Neural cell (in vitro differentiated cells): Measurements from ENCODE around the gene SLC25A19. TPM values are rescaled to one million over a fixed set of nuclear protein-coding genes. Genes with fewer than 3 reads are reported as not detected.
"Not testable (repeated sequence)": the region's sequence is repeated elsewhere in the genome, so short reads cannot be mapped to it uniquely, and the experiment has no call there.

Experiments used
- H2AFZ ChIP-seq: fragments of 200-600, 300-800 bp; sonication (generic), shearing (Covaris generic); 2 replicates; pipeline ENCODE4 v1.6.0; 2014; ENCODE audit warnings: low read depth, mild to moderate bottlenecking, antibody characterized with exemption, low read length, moderate library complexity
- H3F3A ChIP-seq: fragments of 200-600 bp; shearing (Covaris generic); 2 replicates; pipeline ENCODE4 v1.6.1; 2016; ENCODE audit warnings: mild to moderate bottlenecking, moderate library complexity, mixed read lengths, antibody characterized with exemption, low read length; ENCODE audit not compliant: insufficient read depth, poor library complexity, severe bottlenecking
- H3K27ac ChIP-seq: fragments of 200-600, 300-800 bp; sonication (generic), shearing (Covaris generic); 2 replicates; pipeline ENCODE4 v1.5.1; 2014; ENCODE audit warnings: mild to moderate bottlenecking, low read length, moderate library complexity
- H3K27me3 ChIP-seq: fragments of 300-800, 200-600 bp; sonication (generic), shearing (Covaris generic); 2 replicates; pipeline ENCODE4 v1.6.0; 2014; ENCODE audit warnings: mild to moderate bottlenecking, low read depth, low read length, moderate library complexity; ENCODE audit not compliant: insufficient read depth
- H3K36me3 ChIP-seq: fragments of 300-800, 200-600 bp; sonication (generic), shearing (Covaris generic); 2 replicates; pipeline ENCODE4 v1.5.1; 2014; ENCODE audit warnings: mild to moderate bottlenecking, antibody characterized with exemption, low read length, moderate library complexity; ENCODE audit not compliant: insufficient read depth
- H3K4me2 ChIP-seq: fragments of 300-800, 200-600 bp; sonication (generic), shearing (Covaris generic); 2 replicates; pipeline ENCODE4 v1.6.0; 2014; ENCODE audit warnings: mild to moderate bottlenecking, low read length
- H3K4me3 ChIP-seq: fragments of 300-800, 200-600 bp; sonication (generic), shearing (Covaris generic); 2 replicates; pipeline ENCODE4 v1.5.1; 2014; ENCODE audit warnings: mild to moderate bottlenecking, low read length, moderate library complexity
- H3K79me2 ChIP-seq: fragments of 200-600 bp; shearing (Covaris generic); replicated peaks from 2 replicates; pipeline ENCODE4 v1.6.0; 2014; ENCODE audit warnings: mild to moderate bottlenecking, low read length, moderate library complexity; ENCODE audit not compliant: insufficient read depth
- H3K9ac ChIP-seq: fragments of 300-800, 200-600 bp; sonication (generic), shearing (Covaris generic); 2 replicates; pipeline ENCODE4 v1.6.1; 2016; ENCODE audit warnings: mild to moderate bottlenecking, low read length, mixed read lengths
- H3K9me2 ChIP-seq: fragments of 200-600 bp; shearing (Covaris generic); 2 replicates; pipeline ENCODE4 v1.6.1; 2016; ENCODE audit warnings: mild to moderate bottlenecking, low read length, mixed read lengths; ENCODE audit not compliant: insufficient read depth
- H3K9me3 ChIP-seq: fragments of 200-600, 300-800 bp; sonication (generic), shearing (Covaris generic); 2 replicates; pipeline ENCODE4 v1.6.1; 2016; ENCODE audit warnings: mild to moderate bottlenecking, mixed run types, low read length, moderate library complexity, mixed read lengths
- H4K20me1 ChIP-seq: fragments of 200-600 bp; shearing (Covaris generic); 2 replicates; pipeline ENCODE4 v1.6.1; 2016; ENCODE audit warnings: mild to moderate bottlenecking, mixed run types; ENCODE audit not compliant: insufficient read depth
- EP300 ChIP-seq: fragments of 450-650 bp; conservative IDR thresholded peaks from 2 replicates; pipeline ENCODE4 v1.6.1; 2014; ENCODE audit warnings: antibody characterized with exemption, mild to moderate bottlenecking, moderate library complexity; ENCODE audit not compliant: poor library complexity, severe bottlenecking
- EZH2 ChIP-seq: fragments of 200-600, 300-800 bp; shearing (Covaris generic), sonication (generic); IDR thresholded peaks from 2 replicates; pipeline ENCODE4 v1.6.1; 2014; ENCODE audit warnings: antibody characterized with exemption, low read length, borderline replicate concordance, mild to moderate bottlenecking; ENCODE audit not compliant: insufficient read depth, poor library complexity, severe bottlenecking
- MXI1 ChIP-seq: fragments of 450-650 bp; conservative IDR thresholded peaks from 2 replicates; pipeline ENCODE4 v1.6.1; 2014; ENCODE audit warnings: antibody characterized with exemption, mild to moderate bottlenecking; ENCODE audit not compliant: poor library complexity, severe bottlenecking
- POLR2AphosphoS5 ChIP-seq: IDR thresholded peaks from 2 replicates; pipeline ENCODE4 v1.6.1; 2012
- RAD21 ChIP-seq: fragments of 450-650 bp; conservative IDR thresholded peaks from 2 replicates; pipeline ENCODE4 v1.6.1; 2014; ENCODE audit warnings: antibody characterized with exemption, mild to moderate bottlenecking, moderate library complexity
- SMC3 ChIP-seq: fragments of 450-650 bp; conservative IDR thresholded peaks from 2 replicates; pipeline ENCODE4 v1.6.1; 2014; ENCODE audit warnings: antibody characterized with exemption, mild to moderate bottlenecking, moderate library complexity; ENCODE audit not compliant: poor library complexity
- TAF1 ChIP-seq: IDR thresholded peaks from 2 replicates; pipeline ENCODE4 v1.6.1; 2012; ENCODE audit warnings: low read depth
- polyA plus RNA-seq: library from polyadenylated mRNA; depleted of rRNA; stranded (reverse); fragments of >200 nt; gene quantifications from 2 replicates; pipeline ENCODE4 v1.2.3, GENCODE V29; 2014
- TF ChIP-seq, protein P1 (sequence below): fragments of 450-650 bp; IDR thresholded peaks from 2 replicates; pipeline ENCODE4 v1.5.1; 2014; ENCODE audit warnings: antibody characterized with exemption, mild to moderate bottlenecking, moderate library complexity; ENCODE audit not compliant: poor library complexity, severe bottlenecking
- TF ChIP-seq, protein P2 (sequence below): IDR thresholded peaks from 2 replicates; pipeline ENCODE4 v1.6.1; 2012; ENCODE audit warnings: borderline replicate concordance

The SLC25A19 gene
- polyA plus RNA-seq, 1 donor from 2014 or later: 13.8 TPM

- H3K27me3 ChIP-seq, H3K9me2 ChIP-seq, H3K27ac ChIP-seq, H3K4me2 ChIP-seq, H3K4me3 ChIP-seq, H4K20me1 ChIP-seq, H2AFZ ChIP-seq, H3K36me3 ChIP-seq, H3K9ac ChIP-seq, H3K9me3 ChIP-seq, H3K79me2 ChIP-seq, H3F3A ChIP-seq: not testable (repeated sequence)
Measured at GRCh38 chr17:75292810-75293448, 3.7 kb upstream of the SLC25A19 start.

DNA sequence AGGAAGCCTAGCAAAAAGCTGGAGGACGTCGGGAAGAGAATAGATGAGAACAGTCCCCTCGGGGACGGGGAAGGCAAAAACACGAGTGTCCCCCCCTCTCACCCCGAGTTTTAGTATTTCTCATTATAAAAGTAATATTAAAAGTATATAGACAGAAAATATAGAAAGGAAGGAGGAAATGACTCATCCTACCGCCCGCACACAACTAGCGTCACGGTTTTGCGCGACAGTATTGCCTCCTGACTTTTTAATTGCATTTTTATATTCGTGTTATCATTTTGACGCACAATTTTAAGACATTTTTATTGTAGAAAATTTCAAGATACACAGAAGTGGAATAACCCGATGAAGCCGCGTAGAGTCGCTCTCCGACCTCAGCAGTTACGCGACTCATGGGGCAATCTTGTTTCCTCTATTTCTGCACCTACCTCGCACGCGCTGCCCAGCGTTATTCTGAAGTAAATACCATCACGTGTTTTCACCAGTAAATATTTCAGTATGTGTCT is 652 bp upstream of the SLC25A19 start:
- Histone ChIP-seq H3K9me3 (no peaks in the 10 kb centered on the region), H4K20me1 (no peaks in the 10 kb centered on the region), H3K4me2 (peak overlapping the region; percentile 42), H3K9ac (peak overlapping the region; percentile 10), H3F3A (peaks cover 3% of the 10 kb centered on the region), H3K36me3 (no peaks in the 10 kb centered on the region), H3K4me3 (peak overlapping the region; percentile 89), H3K27ac (no peak overlapping the region), H3K9me2 (no peaks in the 10 kb centered on the region), H3K27me3 (peaks cover 3% of the 10 kb centered on the region), H2AFZ (peak overlapping the region; percentile 35), H3K79me2 (no peaks in the 10 kb centered on the region)
- TF ChIP-seq, protein P1, sequence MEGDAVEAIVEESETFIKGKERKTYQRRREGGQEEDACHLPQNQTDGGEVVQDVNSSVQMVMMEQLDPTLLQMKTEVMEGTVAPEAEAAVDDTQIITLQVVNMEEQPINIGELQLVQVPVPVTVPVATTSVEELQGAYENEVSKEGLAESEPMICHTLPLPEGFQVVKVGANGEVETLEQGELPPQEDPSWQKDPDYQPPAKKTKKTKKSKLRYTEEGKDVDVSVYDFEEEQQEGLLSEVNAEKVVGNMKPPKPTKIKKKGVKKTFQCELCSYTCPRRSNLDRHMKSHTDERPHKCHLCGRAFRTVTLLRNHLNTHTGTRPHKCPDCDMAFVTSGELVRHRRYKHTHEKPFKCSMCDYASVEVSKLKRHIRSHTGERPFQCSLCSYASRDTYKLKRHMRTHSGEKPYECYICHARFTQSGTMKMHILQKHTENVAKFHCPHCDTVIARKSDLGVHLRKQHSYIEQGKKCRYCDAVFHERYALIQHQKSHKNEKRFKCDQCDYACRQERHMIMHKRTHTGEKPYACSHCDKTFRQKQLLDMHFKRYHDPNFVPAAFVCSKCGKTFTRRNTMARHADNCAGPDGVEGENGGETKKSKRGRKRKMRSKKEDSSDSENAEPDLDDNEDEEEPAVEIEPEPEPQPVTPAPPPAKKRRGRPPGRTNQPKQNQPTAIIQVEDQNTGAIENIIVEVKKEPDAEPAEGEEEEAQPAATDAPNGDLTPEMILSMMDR: peak; percentile 6
- TF ChIP-seq SMC3: no peak

GRCh38 chr17:75288770-75289114 is 491 bp downstream of the SLC25A19 start:
- Histone ChIP-seq H3K4me2 (peak overlapping the region; percentile 74), H3K9ac (peak overlapping the region; percentile 59), H3K9me2 (no peaks in the 10 kb centered on the region), H2AFZ (peak overlapping the region; percentile 53), H3K79me2 (no peaks in the 10 kb centered on the region), H3K36me3 (no peaks in the 10 kb centered on the region), H3K4me3 (peak overlapping the region; percentile 89), H3K9me3 (no peaks in the 10 kb centered on the region), H3F3A (peaks cover 3% of the 10 kb centered on the region), H3K27ac (no peak overlapping the region), H3K27me3 (peaks cover 3% of the 10 kb centered on the region), H4K20me1 (no peaks in the 10 kb centered on the region)
- TF ChIP-seq RAD21 (no peak), MXI1 (no peak), EP300 (no peak), EZH2 (no peak), POLR2AphosphoS5 (no peak), SMC3 (no peak), TAF1 (no peak)
- TF ChIP-seq, protein P1: no peak
- TF ChIP-seq, protein P2, sequence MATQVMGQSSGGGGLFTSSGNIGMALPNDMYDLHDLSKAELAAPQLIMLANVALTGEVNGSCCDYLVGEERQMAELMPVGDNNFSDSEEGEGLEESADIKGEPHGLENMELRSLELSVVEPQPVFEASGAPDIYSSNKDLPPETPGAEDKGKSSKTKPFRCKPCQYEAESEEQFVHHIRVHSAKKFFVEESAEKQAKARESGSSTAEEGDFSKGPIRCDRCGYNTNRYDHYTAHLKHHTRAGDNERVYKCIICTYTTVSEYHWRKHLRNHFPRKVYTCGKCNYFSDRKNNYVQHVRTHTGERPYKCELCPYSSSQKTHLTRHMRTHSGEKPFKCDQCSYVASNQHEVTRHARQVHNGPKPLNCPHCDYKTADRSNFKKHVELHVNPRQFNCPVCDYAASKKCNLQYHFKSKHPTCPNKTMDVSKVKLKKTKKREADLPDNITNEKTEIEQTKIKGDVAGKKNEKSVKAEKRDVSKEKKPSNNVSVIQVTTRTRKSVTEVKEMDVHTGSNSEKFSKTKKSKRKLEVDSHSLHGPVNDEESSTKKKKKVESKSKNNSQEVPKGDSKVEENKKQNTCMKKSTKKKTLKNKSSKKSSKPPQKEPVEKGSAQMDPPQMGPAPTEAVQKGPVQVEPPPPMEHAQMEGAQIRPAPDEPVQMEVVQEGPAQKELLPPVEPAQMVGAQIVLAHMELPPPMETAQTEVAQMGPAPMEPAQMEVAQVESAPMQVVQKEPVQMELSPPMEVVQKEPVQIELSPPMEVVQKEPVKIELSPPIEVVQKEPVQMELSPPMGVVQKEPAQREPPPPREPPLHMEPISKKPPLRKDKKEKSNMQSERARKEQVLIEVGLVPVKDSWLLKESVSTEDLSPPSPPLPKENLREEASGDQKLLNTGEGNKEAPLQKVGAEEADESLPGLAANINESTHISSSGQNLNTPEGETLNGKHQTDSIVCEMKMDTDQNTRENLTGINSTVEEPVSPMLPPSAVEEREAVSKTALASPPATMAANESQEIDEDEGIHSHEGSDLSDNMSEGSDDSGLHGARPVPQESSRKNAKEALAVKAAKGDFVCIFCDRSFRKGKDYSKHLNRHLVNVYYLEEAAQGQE: no peak
